HG03442 (cell line): ENCODE data around the gene BMP7.
"Not testable (repeated sequence)": the region's sequence is repeated elsewhere in the genome, so short reads cannot be mapped to it uniquely, and the experiment has no call there.

Source experiments
- ATAC-seq: cut with Tn5 transposase; IDR thresholded peaks from one replicate; pipeline ENCODE4 v1.9.1; 2021; ENCODE audit warnings: mild to moderate bottlenecking, moderate library complexity; ENCODE audit not compliant: unreplicated experiment

Gene BMP7

GRCh38 chr20:57195469-57196100 is 70.9 kb downstream of the BMP7 start:
- ATAC-seq = no peak

GRCh38 chr20:57195023-57195422 is 71.4 kb downstream of the BMP7 start:
- ATAC-seq = no peak

GRCh38 chr20:57194154-57194553 is 72.3 kb downstream of the BMP7 start:
- no peak for ATAC-seq

GRCh38 chr20:57193094-57193493 is 73.3 kb downstream of the BMP7 start:
- no peak for ATAC-seq

GRCh38 chr20:57192311-57192710 is 74.1 kb downstream of the BMP7 start:
- no peak for ATAC-seq

- not testable (repeated sequence) for ATAC-seq
Observed at GRCh38 chr20:57191265-57191638, 75.2 kb downstream of the BMP7 start.

GRCh38 chr20:57190536-57191264 is 75.7 kb downstream of the BMP7 start:
- ATAC-seq = no peak

GRCh38 chr20:57189713-57190112 is 76.7 kb downstream of the BMP7 start:
- ATAC-seq = no peak

- no peak for ATAC-seq
Observed at GRCh38 chr20:57188576-57189079, 77.8 kb downstream of the BMP7 start.

- no peak for ATAC-seq
Observed at GRCh38 chr20:57188056-57188455, 78.4 kb downstream of the BMP7 start.

GRCh38 chr20:57187068-57187634 is 79.3 kb downstream of the BMP7 start:
- no peak for ATAC-seq

GRCh38 chr20:57186192-57186591 is 80.2 kb downstream of the BMP7 start:
- no peak for ATAC-seq

GRCh38 chr20:57185188-57185743 is 81.2 kb downstream of the BMP7 start:
- no peak for ATAC-seq

- ATAC-seq = no peak
Observed at GRCh38 chr20:57183457-57184009, 82.9 kb downstream of the BMP7 start.

- ATAC-seq = no peak
Observed at GRCh38 chr20:57181639-57182038, 84.8 kb downstream of the BMP7 start.

- no peak for ATAC-seq
Observed at GRCh38 chr20:57180954-57181353, 85.5 kb downstream of the BMP7 start.

GRCh38 chr20:57180387-57180786 is 86.1 kb downstream of the BMP7 start:
- ATAC-seq = no peak

- no peak for ATAC-seq
Observed at GRCh38 chr20:57179265-57179664, 87.2 kb downstream of the BMP7 start.

- no peak for ATAC-seq
Observed at GRCh38 chr20:57178582-57179111, 87.8 kb downstream of the BMP7 start.

GRCh38 chr20:57177636-57178280 is 88.7 kb downstream of the BMP7 start:
- ATAC-seq = no peak

GRCh38 chr20:57176842-57177241 is 89.6 kb downstream of the BMP7 start:
- no peak for ATAC-seq
